ENCODE measurements around the gene RIOK2.

Gene RIOK2

GRCh38 chr5:97163790-97164285 lies 19.2 kb downstream of the RIOK2 start:
- TF ChIP-seq CTCF (IDR thresholded peaks at IDR 0.05): no peak

- peak; percentile 65 for TF ChIP-seq CTCF (IDR thresholded peaks at IDR 0.05)
Observed at GRCh38 chr5:97163360-97163764, 19.7 kb downstream of the RIOK2 start.

- peak; percentile 88 for TF ChIP-seq CTCF (IDR thresholded peaks at IDR 0.05)
Observed at GRCh38 chr5:97162045-97162444, 21.0 kb downstream of the RIOK2 start.

- TF ChIP-seq CTCF (IDR thresholded peaks at IDR 0.05): no peak
Observed at GRCh38 chr5:97157689-97158088, 25.4 kb downstream of the RIOK2 start.

GRCh38 chr5:97151370-97151769 lies 31.7 kb downstream of the RIOK2 start:
- no peak for TF ChIP-seq CTCF (IDR thresholded peaks at IDR 0.05)

GRCh38 chr5:97150401-97150800 lies 32.6 kb downstream of the RIOK2 start:
- no peak for TF ChIP-seq CTCF (IDR thresholded peaks at IDR 0.05)

- TF ChIP-seq CTCF (IDR thresholded peaks at IDR 0.05): no peak
Observed at GRCh38 chr5:97149709-97150108, 33.3 kb downstream of the RIOK2 start.

- no peak for TF ChIP-seq CTCF (IDR thresholded peaks at IDR 0.05)
Observed at GRCh38 chr5:97148288-97148687, 34.8 kb downstream of the RIOK2 start.

Measured in LNCAP (cell line).